ENCODE results near the gene KCTD16.

KCTD16 gene

GRCh38 chr5:144463481-144464223, 293.0 kb downstream of the KCTD16 start:
- no peak for DNase-seq (ENCODE audit: low read depth)

- DNase-seq (ENCODE audit: low read depth): no peak
Measured at GRCh38 chr5:144464306-144464705, 293.6 kb downstream of the KCTD16 start.

DNA sequence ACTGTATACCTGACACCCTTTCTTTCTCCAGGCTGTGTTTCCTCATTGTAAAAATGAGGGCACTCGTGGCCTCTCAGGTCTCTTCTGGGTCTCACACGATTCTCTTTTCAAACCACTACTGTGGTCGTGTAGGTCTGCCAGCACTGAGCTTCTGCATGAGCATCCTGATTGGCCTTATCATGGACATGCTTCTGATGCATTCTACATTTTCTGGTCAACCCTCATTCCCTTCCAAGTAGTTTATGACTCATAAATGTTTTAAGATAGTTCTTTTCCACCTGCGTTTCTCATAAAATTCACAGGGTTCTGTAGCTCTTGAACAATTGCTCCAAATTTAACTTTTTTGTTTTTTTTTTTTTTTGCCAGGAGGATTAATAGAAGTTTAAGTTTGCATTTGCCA, 294.8 kb downstream of the KCTD16 start:
- DNase-seq (ENCODE audit: low read depth): no peak

DNA sequence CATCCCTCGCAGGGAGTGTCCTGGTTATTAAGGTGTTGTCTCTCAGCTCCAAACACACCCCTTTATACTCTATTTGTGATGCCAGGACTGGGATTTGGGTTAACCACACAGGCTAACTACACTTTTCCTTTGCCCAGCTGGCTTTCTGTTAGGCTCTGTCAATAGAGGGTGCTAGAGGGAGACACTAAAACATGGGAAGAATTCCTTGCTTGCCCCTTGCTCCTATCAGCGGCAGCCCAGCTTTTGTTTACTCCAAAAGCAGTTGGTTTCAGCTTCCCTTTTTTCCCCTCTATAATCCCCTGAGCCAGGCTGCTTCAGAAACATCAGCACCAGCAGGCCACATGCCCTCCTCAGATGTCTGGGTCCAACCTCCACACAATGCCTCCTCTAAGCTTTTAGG, 297.1 kb downstream of the KCTD16 start:
- DNase-seq (ENCODE audit: low read depth): no peak

GRCh38 chr5:144468571-144468970, 297.9 kb downstream of the KCTD16 start:
- no peak for DNase-seq (ENCODE audit: low read depth)

- no peak for DNase-seq (ENCODE audit: low read depth)
Measured at GRCh38 chr5:144469106-144469505, 298.4 kb downstream of the KCTD16 start.

- DNase-seq (ENCODE audit: low read depth): no peak
Measured at GRCh38 chr5:144472221-144472620, 301.5 kb downstream of the KCTD16 start.

DNA sequence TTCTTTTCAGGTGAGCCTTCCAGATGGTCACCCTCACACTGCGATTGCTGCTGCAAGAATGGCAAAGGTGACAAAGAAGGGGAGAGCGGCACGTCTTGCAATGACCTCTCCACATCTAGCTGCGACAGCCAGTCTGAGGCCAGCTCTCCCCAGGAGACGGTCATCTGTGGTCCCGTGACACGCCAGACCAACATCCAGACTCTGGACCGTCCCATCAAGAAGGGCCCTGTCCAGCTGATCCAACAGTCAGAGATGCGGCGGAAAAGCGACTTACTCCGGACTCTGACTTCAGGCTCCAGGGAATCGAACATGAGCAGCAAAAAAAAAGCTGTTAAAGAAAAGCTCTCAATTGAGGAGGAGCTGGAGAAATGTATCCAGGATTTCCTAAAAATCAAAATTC, 303.0 kb downstream of the KCTD16 start:
- DNase-seq (ENCODE audit: low read depth): no peak

GRCh38 chr5:144478565-144478964, 307.9 kb downstream of the KCTD16 start:
- DNase-seq (ENCODE audit: low read depth): no peak

- DNase-seq (ENCODE audit: low read depth): no peak
Measured at GRCh38 chr5:144481861-144482260, 311.2 kb downstream of the KCTD16 start.

GRCh38 chr5:144484124-144484897, 313.6 kb downstream of the KCTD16 start:
- no peak for DNase-seq (ENCODE audit: low read depth)

DNA sequence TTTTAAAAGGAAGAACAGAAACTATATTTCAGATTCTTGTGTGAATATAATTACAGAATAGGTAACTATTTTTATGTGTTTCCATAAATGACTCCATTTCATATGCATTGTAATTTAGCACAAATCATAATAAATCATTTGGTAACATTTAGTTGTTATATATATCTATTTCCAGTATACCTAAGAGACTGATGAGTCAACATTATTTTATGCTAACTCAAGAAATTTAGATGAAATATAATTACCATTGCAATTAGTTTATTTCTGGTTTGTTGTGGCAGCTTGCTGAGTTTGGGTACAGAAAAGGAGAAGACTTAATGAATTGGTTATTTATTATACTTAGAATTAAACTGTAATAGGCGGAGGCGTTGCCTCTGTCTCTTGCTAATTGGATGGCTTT, 314.9 kb downstream of the KCTD16 start:
- no peak for DNase-seq (ENCODE audit: low read depth)

GRCh38 chr5:144487207-144487606, 316.5 kb downstream of the KCTD16 start:
- no peak for DNase-seq (ENCODE audit: low read depth)

DNA sequence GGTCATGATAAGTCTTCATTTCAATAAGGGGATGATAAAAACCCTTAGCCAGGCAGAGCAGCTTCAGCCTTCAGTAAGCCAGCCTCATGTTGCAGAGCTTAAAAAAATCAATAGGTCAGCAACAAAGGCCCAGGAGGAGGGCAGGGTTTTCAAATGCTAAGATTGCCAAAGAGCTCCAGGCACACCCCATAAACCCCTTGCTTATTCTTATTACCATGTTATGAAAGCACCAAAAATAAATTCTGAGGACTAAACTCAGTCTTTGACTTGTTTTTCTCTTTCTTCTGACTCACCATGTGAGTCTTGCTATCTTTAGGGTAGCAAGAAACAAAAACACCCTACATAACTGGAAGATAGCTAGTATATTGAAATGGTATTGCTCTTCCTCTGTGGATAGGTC, 317.1 kb downstream of the KCTD16 start:
- DNase-seq (ENCODE audit: low read depth): no peak

GRCh38 chr5:144503123-144503522, 332.4 kb downstream of the KCTD16 start:
- DNase-seq (ENCODE audit: low read depth): no peak

DNA sequence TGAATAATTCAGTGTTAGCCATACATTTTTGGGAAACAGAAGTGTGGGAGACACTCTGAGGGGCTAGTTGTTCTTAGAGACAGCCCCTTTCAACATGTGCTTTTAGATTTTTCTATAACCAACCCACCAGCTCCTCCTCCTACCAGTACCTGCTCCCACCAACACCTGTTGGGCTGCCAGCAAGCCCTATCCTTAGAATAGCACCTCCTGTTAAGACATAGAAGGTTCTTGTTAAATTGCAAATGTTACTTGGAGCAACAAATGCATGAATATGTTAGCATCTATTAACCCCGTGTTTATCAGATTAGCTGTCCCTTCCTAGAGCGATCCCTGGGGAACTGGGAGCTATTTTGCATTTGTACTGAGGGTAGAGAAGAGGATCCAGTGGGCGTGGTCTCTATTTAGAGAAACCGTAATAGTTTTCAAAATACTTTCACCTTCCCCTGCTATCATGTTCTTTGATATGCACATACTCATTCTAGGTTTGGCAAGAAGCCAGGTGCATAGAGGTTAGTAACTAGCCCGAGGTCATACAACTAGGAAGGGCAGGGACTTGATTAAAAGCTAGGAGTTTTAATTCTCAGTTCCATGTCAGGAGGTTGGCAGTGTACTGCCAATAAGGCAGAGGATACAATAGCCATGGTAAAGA, 334.4 kb downstream of the KCTD16 start:
- DNase-seq (ENCODE audit: low read depth): no peak

DNA sequence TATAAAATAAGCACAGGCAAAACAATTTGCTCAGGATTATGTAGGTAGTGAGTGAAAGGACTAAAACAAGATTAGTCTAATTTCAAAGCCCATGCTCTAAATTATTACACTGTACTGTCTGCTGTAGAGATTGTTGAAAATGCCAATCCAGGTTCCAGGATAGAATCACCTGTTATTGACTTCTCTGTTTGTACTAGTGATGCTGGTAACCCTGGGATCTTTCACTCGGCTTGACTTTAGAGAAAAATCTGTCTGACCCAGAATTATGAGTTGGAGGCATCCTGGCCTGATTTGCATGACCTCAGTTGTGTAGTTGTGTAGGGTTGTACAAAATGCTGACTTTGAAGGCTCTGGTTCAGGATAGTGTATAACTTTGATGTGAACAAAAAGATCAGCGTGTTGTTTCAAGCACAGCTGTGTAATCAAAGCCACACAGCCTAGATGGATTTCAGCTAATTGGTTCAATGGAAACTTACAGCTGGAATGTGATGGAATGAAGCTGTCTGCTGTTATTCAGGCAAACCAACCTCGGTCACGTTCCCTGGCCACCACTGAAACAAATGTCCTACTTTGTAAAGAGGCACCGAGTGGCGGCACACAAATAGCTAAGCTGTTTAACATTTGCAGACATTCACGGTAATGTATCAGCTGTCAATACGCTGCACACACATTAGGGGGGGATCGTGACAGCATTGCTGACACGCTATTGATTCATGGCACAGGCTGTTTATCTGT, 340.3 kb downstream of the KCTD16 start:
- DNase-seq (ENCODE audit: low read depth): no peak

DNA sequence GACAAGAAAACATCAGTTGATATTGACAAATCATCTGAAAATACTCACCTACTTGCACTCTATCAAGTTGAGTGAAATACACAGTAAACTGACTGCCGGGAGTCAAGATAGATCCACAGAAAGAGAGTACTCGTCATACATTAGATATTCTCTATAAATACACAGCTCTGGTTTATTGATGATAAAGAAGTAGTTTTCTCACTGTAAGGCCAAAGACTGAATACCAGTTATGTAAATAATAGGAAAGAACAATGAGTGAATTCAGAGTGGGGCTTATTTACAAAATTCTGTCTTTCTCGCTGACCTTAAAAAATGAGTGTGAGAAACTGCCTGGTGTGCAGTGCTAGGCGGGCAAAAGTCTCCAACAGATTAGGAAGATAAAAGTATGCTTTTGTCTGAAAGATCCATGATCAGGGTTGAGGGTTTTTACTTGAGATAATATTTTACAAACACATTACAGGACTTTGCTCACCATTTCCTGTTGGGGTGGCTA, 341.0 kb downstream of the KCTD16 start:
- no peak for DNase-seq (ENCODE audit: low read depth)

DNA sequence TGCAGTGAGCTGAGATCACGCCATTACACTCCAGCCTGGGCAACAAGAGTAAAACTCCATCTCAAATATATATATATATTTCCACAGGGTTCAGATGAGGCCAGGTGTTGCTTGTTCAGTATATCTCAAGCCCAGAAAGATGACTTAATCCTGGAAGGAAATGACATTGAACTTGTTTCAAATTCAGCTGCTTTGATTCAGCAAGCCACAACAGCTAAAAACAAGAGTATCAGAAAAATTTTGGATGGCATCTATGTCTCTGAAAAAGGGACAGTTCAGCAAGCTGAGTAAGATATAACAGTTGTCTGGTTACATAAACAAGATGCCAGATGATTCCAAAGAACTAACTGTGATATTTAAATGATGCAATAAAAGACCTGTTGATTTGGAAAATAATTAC, 352.0 kb downstream of the KCTD16 start:
- DNase-seq (ENCODE audit: low read depth): no peak

GRCh38 chr5:144525000-144525399, 354.3 kb downstream of the KCTD16 start:
- DNase-seq (ENCODE audit: low read depth): no peak

DNA sequence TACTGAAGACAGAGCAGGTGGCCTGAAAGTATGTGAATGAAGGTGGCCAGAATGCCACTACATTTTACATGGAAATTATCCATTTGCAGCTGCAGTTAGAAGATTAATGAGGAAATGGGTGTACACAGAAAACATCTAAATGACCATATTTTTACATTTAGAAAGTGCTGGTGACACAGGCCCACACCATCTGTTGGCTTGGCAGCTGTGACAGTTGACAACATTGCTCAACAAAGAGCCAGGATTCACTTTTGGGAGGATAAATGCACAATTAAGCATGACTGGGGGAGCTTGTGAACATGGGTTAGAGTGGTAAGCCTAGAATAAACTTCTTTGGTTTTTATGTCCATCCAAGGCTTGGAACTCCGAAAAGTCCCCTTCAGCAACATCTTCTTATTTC, 360.5 kb downstream of the KCTD16 start:
- DNase-seq (ENCODE audit: low read depth): no peak
